Sigmoid colon (tissue), 4 donors: ENCODE measurements around the gene MYL4.

ENCODE experiments used
- CTCF ChIP-seq, 4 experiments: fragments of 450-650 bp in 3 of 4; fragments of 200-600 bp in 1 of 4; IDR thresholded peaks; one replicate each; pipeline ENCODE4 v1.5.1; 2016 to 2019; ENCODE audit warnings: antibody characterized with exemption in 4 of 4, mild to moderate bottlenecking in 3 of 4, moderate library complexity in 2 of 4
- EP300 ChIP-seq, 4 donors: sonication (generic); formaldehyde crosslinking; IDR thresholded peaks; one replicate each; pipeline ENCODE4 v1.6.1; 2017; ENCODE audit warnings: antibody characterized with exemption in 4 of 4
- POLR2AphosphoS5 ChIP-seq, 4 donors: sonication (generic); formaldehyde crosslinking; IDR thresholded peaks; one replicate each; pipeline ENCODE4 v1.6.1; 2017; ENCODE audit warnings: antibody characterized with exemption in 4 of 4

DNA sequence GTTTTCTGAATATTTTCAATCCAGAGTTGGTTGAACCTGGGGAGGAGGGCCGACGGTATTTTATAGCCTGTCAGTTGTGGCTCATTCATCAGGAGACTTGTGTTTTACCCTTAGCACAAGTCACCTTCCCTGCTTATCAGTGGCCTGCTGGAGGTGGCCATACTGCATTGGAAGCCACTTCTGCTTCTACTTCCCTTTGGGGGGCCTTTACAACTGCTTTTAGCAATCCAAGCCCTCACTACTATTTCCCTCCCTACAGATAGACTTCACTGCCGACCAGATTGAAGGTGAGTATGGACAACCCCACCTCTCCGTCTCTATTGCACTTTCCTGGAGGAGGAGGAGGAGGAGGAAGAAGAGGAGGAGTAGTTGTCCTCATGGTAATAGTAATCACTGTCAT, 4.4 kb downstream of the MYL4 start:
- TF ChIP-seq CTCF (IDR thresholded peaks at IDR 0.05) (no peak), POLR2AphosphoS5 (IDR thresholded peaks at IDR 0.05) (no peak), EP300 (IDR thresholded peaks at IDR 0.05) (no peak)
